HCEC 1CT (cell line): ENCODE results near the gene AQP6.
A peak's percentile ranks its signal among the peaks of the same experiment; 100 is the strongest.
"Not testable (repeated sequence)": the region's sequence is repeated elsewhere in the genome, so short reads cannot be mapped to it uniquely, and the experiment has no call there.

Source experiments
- DNase-seq: peaks from one replicate; pipeline ENCODE4 v3.0.0-alpha.2; 2017

The AQP6 gene

DNA sequence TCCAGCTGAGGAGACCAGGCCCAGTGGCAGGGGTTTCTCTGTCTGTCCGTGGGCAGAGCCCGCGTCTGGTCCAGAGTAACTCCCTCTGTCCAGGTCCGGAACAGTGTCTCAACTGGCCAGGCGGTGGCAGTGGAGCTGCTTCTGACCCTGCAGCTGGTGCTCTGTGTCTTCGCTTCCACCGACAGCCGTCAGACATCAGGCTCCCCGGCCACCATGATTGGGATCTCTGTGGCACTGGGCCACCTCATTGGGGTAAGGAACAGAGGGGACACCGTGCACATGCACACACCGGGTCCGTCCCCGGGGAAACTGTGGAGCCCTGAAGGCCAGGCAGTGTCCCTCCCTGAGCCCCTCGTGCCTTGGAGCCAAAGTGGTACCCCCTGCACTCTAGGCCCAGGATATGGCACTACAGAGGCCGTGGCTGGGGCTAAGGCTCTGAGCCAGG lies 1.5 kb downstream of the AQP6 start:
- DNase-seq = peak; percentile 50

GRCh38 chr12:49974677-49975317 lies 2.0 kb downstream of the AQP6 start:
- no peak for DNase-seq

GRCh38 chr12:49975318-49975761 lies 2.6 kb downstream of the AQP6 start:
- no peak for DNase-seq

DNA sequence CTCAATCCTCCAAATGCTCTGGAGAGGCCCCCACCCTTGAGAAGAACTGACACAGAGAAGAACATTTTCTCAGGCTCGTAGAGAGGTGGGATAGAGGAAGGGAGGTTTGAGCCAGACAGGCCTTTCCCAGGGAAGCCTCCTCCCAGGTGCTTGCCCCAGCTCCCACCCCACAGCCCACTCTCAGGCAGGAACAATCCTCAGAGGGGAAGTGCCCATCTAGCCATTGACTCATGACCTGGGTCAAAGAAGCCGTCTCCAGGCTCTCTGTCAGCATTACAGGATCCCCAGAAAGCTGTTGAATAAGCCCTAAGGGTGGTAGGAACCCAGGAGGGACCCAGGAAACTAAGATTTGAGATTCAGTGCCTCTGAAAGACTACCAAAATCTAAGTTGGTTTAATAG lies 3.8 kb downstream of the AQP6 start:
- DNase-seq = no peak

DNA sequence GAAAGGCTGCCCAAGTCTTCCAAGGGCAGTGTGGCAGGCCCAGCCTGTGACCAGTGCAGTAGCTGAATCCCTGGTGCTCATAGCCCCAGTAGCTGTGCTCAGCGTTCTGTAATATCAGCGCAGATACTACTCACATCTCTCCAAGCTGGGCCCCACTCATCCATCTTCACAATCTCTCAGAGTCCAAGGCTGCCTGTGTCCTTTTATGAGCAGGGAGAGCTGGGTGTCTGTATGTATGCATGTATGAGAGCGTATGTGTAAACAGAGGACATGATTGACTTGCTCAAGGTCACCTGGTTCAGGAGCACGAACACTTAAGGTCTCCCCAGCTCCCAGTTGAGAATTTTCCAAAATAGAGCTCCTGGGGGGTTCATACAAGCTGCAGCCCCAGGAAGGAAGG lies 5.4 kb downstream of the AQP6 start:
- DNase-seq = no peak

DNA sequence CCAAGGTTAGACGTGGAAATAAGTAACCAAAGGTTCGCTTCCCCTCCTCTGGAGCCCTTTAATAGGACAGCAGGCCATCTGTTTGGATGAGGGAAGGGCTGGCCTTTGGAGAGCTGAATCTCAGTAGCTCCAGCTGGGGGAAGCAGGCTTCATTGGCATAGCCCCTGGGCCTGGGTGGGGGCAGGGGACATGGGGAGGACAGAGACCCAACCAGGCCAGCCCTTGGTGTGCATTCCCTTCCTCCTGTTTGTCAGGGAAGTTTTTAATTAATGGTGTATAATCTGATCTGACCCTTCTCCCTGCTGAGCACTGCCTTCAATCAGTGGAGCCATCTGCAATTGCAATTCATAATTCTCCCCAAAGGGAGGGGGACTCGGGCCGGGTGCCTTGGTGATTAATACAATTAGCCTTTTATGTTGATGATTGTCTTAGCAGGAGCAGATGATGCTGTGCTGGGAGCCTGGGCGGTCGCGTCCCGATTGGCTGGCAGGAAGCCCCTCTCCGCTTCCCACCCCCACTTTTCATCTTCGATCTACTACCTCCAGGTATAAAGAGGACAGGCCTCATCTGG lies 6.4 kb downstream of the AQP6 start:
- no peak for DNase-seq

DNA sequence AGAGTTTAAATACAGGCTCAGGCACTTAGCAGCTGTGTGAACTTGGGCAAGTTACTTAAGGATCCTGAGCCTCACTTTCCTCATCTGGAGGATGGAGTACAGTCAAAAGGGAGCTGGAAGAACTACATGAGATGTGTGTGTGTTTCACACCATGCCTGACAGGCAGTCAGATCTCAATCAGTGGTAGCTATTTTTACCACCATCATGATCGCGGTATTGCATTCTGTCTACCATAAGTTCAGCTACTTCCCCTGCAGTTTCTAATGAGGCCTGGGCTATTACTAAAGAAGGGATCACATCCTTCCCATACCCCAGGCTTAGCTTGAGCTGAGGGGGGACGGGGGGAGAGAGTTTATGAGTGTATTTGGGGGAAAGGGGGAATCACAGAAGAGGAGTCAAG lies 7.0 kb downstream of the AQP6 start:
- no peak for DNase-seq

GRCh38 chr12:49980501-49981349 lies 8.0 kb downstream of the AQP6 start:
- no peak for DNase-seq

DNA sequence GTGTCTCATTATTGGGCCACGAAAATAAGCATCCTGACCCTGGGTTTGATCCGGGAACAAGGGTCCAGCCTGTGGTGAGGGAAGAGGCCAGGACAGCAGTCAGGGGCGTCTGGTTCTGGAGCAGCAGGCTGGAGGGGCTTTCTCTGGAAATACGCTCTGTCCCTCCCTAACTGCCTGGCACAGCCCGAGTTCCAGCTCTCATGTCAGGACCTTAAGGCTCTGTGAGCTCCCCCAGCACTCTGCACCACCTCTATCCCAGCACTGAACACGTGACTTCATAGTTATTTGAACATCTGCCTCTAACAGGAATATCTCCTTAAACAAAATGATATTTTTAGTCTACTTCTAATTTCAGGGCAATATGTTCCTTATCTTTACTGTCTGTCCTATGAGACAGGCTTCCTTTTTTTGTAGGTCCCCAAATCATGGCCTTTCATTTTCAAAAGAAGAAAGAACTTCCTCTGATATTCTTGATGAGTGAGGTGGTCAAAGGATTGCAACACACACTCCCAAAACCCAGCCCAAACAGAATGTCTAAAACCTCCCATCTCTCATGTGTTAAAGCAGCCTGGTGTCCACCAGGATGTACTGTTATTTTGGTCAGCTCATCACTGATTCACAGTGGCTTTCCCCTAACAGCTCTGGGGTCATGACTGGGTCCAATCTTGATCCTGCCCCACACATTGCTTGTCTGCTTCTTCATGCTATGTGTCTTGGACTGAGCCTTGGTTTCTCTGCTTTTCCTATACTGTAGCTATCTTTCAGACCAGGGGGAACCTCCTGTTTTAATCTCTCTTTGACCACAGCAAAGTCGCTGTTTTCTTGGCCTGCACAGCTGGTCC lies 9.7 kb downstream of the AQP6 start:
- peak; percentile 58 for DNase-seq

- peak; percentile 91 for DNase-seq
Measured at GRCh38 chr12:49983892-49984291, 11.1 kb downstream of the AQP6 start.

GRCh38 chr12:49984476-49985359 lies 12.0 kb downstream of the AQP6 start:
- no peak for DNase-seq

- no peak for DNase-seq
Measured at GRCh38 chr12:49985981-49986380, 13.2 kb downstream of the AQP6 start.

- DNase-seq = not testable (repeated sequence)
Measured at GRCh38 chr12:49986476-49986875, 13.7 kb downstream of the AQP6 start.

DNA sequence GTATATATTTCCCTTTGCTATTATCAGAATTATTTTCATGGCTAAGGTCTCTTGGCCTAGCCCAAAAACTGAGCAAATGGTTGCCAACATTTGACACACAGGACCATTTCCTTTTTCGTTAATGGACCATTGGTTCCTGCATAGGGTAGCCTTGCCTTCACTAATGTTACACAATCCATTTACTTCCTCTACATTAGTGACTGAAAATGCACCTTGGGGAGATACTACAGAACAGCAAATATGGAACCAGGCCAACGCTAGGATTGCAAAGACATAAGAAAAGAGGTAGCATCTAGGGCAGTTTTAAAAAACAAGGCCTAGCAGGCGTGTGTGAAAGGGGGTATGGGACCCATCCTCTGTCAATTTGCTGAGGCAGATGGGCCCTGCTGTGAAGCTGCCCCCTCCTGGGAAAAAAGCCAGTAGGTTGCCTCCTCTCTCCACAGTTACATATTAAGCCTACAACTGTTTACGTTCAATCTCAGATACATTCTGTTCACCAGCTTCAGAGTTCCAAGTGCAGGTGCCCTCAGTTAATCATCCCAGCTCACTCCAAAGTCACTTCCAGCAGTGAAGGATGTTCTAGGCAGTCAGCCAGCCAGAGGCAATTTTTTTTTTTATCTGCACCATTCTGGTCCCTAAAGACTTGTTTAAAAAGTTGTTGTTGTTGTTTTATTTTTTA lies 15.0 kb downstream of the AQP6 start:
- DNase-seq = no peak

- not testable (repeated sequence) for DNase-seq
Measured at GRCh38 chr12:49989400-49989799, 16.7 kb downstream of the AQP6 start.

DNA sequence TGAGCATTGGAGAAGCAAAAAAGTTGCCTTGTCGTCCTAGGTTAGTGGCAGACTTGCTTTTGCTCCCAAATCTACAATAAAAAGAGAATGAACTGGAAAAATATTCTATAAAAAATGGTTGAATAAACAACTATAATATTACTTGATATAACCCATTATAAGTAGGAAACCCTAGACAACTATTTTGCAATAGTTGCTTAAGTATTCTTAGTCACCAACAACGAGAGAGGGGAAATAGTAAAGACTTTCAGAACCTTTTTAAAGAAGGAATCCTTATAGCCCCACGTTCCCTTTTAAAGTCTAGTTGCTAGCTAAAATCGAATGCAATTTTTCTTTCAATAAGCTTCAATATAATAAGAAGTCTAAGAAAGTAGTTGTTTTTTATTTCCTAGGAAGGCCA lies 17.5 kb downstream of the AQP6 start:
- DNase-seq = peak; percentile 54

- no peak for DNase-seq
Measured at GRCh38 chr12:49998453-49998852, 25.7 kb downstream of the AQP6 start.

DNA sequence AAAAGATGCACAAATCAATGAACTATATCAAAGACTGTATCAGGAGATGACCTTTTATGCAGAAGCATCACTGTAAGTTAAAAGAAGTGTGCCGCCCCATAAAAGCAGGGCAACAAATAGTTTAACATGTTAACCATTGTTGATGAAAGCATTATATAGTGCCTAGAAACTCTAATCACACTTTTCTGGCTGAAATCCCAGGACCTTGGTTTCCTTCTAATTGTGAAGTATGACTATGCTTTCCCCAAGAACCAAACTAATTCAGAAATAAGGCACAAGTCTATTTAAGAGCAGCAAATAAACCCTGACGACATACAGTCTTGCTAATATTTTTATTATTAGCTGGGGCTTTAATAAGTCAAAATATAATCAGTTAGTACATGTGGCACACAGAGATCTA lies 30.8 kb downstream of the AQP6 start:
- DNase-seq = no peak

- no peak for DNase-seq
Measured at GRCh38 chr12:50004696-50005095, 31.9 kb downstream of the AQP6 start.

DNA sequence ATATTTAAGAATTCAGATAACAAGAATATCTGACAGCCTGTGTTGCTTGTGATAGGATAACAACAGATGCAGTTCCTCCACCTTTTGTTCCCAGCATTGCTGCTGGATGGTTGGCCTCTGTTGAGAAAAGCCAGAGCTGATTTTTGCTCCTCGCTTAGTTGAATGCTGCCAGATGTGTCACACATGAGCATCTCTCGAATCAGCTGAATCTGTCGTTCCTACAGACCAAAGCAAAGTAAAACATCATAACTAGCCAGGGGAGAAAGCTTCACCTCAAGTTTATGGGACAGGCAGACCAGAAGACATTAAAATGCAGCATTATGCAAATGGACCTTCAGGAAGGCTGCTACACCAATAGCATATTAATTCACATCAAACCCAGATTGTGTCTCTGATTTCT lies 32.4 kb downstream of the AQP6 start:
- no peak for DNase-seq

DNA sequence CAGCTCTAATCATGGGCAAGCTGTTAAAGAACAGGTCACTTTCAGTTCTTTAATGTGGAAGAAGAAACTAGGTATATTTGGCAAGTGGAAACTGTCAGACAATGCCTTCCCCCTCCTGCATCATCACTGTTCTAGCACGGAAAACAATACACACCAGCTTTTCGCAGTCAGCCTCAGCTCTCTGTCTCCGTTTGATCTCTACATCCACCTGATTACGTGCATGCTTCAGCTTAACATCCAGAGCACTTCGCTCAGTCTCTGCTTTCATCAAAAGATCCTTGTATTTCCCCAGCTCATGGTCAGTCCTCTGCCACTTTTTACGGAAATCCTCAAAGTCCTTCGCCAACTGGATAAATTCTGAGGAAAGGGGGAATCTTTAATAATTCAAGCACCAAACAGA lies 33.5 kb downstream of the AQP6 start:
- DNase-seq = no peak
